ENCODE measurements around the gene SKAP1. TPM values are rescaled to one million over a fixed set of nuclear protein-coding genes. Genes with fewer than 3 reads are reported as not detected.

SKAP1 gene
- total RNA-seq, 2 experiments from 2014 or later = 71.7 to 77.6 TPM

DNA sequence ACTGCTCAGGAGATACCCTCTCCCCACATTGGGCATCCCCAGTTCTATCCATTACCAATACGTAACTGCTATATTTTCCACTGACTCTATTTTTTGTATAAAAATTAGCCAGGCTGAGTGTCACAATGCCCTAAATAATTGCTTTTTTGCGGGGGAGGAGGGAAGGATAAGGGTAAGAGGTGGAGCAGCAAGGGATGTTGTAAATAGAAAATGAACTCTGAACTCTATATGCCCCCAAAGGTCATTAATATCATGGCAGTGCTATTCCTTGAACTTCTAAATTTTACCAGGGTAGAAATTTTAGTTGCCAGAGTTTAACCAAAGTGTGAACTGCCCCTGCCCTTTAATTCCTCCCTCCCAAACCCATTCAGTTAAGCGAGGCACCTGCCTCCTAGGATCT lies 118.7 kb downstream of the SKAP1 start:
- DNase-seq = no peak
- no peaks in the 10 kb centered on the region for H3K27me3 Mint-ChIP-seq
- H3K36me3 Mint-ChIP-seq = no peaks in the 10 kb centered on the region
- CTCF ChIA-PET = no interaction called here
- H3K27ac Mint-ChIP-seq = no peak overlapping the region
- H3K9me3 Mint-ChIP-seq = no peaks in the 10 kb centered on the region
- intact Hi-C loops (cut with micrococcal nuclease) = no loop called here
- H3K4me3 Mint-ChIP-seq = no peak overlapping the region
- POLR2A ChIA-PET = no interaction called here
- peaks cover 19% of the 10 kb centered on the region for H3K4me1 Mint-ChIP-seq (ENCODE audit: low read depth)

DNA sequence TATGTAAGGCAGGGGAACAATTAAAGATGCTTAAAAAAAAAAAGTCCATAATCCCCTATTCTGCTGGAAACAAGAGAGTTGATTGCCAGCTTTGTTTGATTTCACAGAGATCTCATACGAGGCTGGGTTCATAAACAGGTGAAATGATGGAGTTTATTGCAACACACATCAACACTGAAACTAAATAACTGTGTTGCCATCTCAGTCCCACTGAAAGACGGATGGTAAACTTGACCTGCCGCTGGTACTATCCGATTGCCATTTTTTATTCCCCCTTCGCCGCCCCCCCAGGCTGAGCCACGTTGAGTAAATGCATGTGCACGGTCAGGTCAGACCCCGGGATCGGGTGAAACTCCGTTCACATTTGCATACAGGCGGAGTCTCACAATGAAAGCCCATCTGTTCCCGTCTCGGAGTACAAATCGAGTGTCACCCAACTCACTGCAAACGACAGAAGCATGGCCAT lies 119.2 kb downstream of the SKAP1 start:
- no peaks in the 10 kb centered on the region for H3K36me3 Mint-ChIP-seq
- POLR2A ChIA-PET = no interaction called here
- CTCF ChIA-PET = no interaction called here
- H3K4me1 Mint-ChIP-seq (ENCODE audit: low read depth) = peaks cover 15% of the 10 kb centered on the region
- no peak for DNase-seq
- no peaks in the 10 kb centered on the region for H3K27me3 Mint-ChIP-seq
- H3K27ac Mint-ChIP-seq = no peak overlapping the region
- intact Hi-C loops (cut with micrococcal nuclease) = no loop called here
- H3K9me3 Mint-ChIP-seq = no peaks in the 10 kb centered on the region
- no peak overlapping the region for H3K4me3 Mint-ChIP-seq

- H3K4me3 Mint-ChIP-seq = no peak overlapping the region
- H3K9me3 Mint-ChIP-seq = no peaks in the 10 kb centered on the region
- ChIA-PET CTCF (interaction anchor here (0.5 to 2.7 kb wide), 35 partner anchors 9 to 576 kb away, joined by 3 to 23 read pairs (median 4); partner anchors contain the start of gene HOXB5), POLR2A (no interaction called here)
- DNase-seq = no peak
- H3K36me3 Mint-ChIP-seq = no peaks in the 10 kb centered on the region
- no peaks in the 10 kb centered on the region for H3K27me3 Mint-ChIP-seq
- intact Hi-C loops (cut with micrococcal nuclease) = loop anchor here (1.0 kb wide), 1 partner anchor 285 kb away; the partner anchor contains the start of gene HOXB5
- no peak overlapping the region for H3K27ac Mint-ChIP-seq
- H3K4me1 Mint-ChIP-seq (ENCODE audit: low read depth) = peaks cover 15% of the 10 kb centered on the region
Observed at GRCh38 chr17:48308581-48308980, 121.4 kb downstream of the SKAP1 start.

DNA sequence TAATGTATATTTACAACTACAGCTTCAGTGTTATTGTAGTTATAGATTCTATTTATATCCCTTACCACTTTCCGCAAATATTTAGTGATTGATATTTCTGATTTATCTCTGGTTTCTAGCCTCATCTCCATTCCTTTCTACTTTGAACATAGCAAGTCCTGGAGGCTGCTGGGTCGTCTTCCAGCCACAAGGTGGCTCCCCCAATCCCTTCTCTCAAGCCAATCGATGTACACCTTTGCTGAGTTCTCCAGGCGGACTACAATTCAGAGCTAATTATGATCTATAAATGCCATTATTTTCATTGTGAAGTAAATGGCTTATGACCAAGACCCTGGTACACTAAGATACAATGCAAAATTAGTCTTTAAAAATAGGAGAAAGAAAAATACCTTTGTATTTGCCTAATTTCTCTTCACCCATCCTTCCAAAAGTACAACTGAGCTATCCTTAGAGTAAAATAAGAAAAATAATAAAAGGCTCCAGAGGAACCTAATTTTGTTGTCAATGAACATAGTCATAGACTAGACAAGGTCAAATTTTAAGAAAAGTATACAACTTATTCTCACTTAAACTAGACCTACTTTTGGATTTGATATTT lies 122.1 kb downstream of the SKAP1 start:
- ChIA-PET POLR2A (no interaction called here), CTCF (interaction anchor here (0.6 to 2.7 kb wide), 36 partner anchors 8 to 322 kb away, joined by 3 to 23 read pairs (median 4); partner anchors contain the start of gene HOXB5)
- peaks cover 11% of the 10 kb centered on the region for H3K4me1 Mint-ChIP-seq (ENCODE audit: low read depth)
- H3K27ac Mint-ChIP-seq = no peak overlapping the region
- intact Hi-C loops (cut with micrococcal nuclease) = loop anchor here (1.0 kb wide), 1 partner anchor 285 kb away; the partner anchor contains the start of gene HOXB5
- H3K4me3 Mint-ChIP-seq = no peak overlapping the region
- H3K27me3 Mint-ChIP-seq = no peaks in the 10 kb centered on the region
- H3K9me3 Mint-ChIP-seq = no peaks in the 10 kb centered on the region
- H3K36me3 Mint-ChIP-seq = no peaks in the 10 kb centered on the region
- peak; percentile 66 for DNase-seq

DNA sequence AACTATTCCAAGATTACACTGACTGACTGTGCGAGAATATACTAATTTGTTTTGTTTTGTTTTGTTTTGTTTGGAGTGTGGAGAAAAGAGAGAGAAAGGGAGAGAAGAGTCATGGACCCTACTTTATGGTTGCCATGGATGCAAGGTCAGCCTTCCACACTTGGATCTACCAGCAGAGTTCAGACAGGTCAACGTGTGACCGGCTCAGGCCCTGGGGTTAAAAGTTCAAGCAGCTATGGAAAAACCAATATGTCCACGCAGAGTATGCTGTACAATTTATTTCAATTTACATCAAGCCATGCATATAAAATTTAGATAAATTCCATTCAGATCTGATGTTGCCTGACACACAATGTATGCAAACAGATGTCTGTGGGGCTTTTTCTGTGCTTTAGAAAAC lies 122.8 kb downstream of the SKAP1 start:
- Mint-ChIP-seq H3K9me3 (no peaks in the 10 kb centered on the region), H3K27ac (no peak overlapping the region), H3K36me3 (no peaks in the 10 kb centered on the region), H3K27me3 (no peaks in the 10 kb centered on the region), H3K4me3 (no peak overlapping the region), H3K4me1 (ENCODE audit: low read depth) (peaks cover 11% of the 10 kb centered on the region)
- intact Hi-C loops (cut with micrococcal nuclease) = no loop called here
- DNase-seq = no peak
- ChIA-PET CTCF (interaction anchor here (0.6 to 2.7 kb wide), 18 partner anchors 12 to 294 kb away, joined by 3 to 23 read pairs (median 4); partner anchors contain the start of gene HOXB5), POLR2A (no interaction called here)

- Mint-ChIP-seq H3K36me3 (no peaks in the 10 kb centered on the region), H3K27ac (peak overlapping the region; percentile 3), H3K4me3 (no peak overlapping the region), H3K4me1 (ENCODE audit: low read depth) (peaks cover 47% of the 10 kb centered on the region), H3K9me3 (no peaks in the 10 kb centered on the region), H3K27me3 (no peaks in the 10 kb centered on the region)
- no peak for DNase-seq
- ChIA-PET POLR2A (no interaction called here), CTCF (interaction anchor here (0.6 kb wide), 1 partner anchor 140 kb away, joined by 3 read pairs; no protein-coding TSS in a partner anchor)
- intact Hi-C loops (cut with micrococcal nuclease) = no loop called here
Observed at GRCh38 chr17:48301002-48301401, 129.0 kb downstream of the SKAP1 start.

- Mint-ChIP-seq H3K27me3 (no peaks in the 10 kb centered on the region), H3K36me3 (no peaks in the 10 kb centered on the region), H3K4me1 (ENCODE audit: low read depth) (peaks cover 58% of the 10 kb centered on the region), H3K27ac (peak overlapping the region; percentile 62), H3K4me3 (no peak overlapping the region), H3K9me3 (no peaks in the 10 kb centered on the region)
- peak; percentile 39 for DNase-seq
- ChIA-PET POLR2A (interaction anchor here (0.9 kb wide), 1 partner anchor 34 kb away, joined by 5 read pairs; no protein-coding TSS in a partner anchor), CTCF (interaction anchor here (1.3 to 1.6 kb wide), 3 partner anchors 9 to 337 kb away, joined by 3 to 6 read pairs (median 6); no protein-coding TSS in a partner anchor)
- intact Hi-C loops (cut with micrococcal nuclease) = loop anchor here (5.0 kb wide), 1 partner anchor 37 kb away; no protein-coding TSS in a partner anchor
Observed at GRCh38 chr17:48299760-48300159, 130.3 kb downstream of the SKAP1 start.

GRCh38 chr17:48297825-48298224 lies 132.2 kb downstream of the SKAP1 start:
- no peak overlapping the region for H3K4me3 Mint-ChIP-seq
- H3K9me3 Mint-ChIP-seq = no peaks in the 10 kb centered on the region
- peaks cover 71% of the 10 kb centered on the region for H3K4me1 Mint-ChIP-seq (ENCODE audit: low read depth)
- intact Hi-C loops (cut with micrococcal nuclease) = loop anchor here (5.0 kb wide), 1 partner anchor 36 kb away; no protein-coding TSS in a partner anchor
- ChIA-PET CTCF (interaction anchor here (2.3 kb wide), 1 partner anchor 11 kb away, joined by 12 read pairs; no protein-coding TSS in a partner anchor), POLR2A (no interaction called here)
- H3K27me3 Mint-ChIP-seq = no peaks in the 10 kb centered on the region
- no peak for DNase-seq
- H3K27ac Mint-ChIP-seq = no peak overlapping the region
- H3K36me3 Mint-ChIP-seq = no peaks in the 10 kb centered on the region

GRCh38 chr17:48296453-48296852 lies 133.6 kb downstream of the SKAP1 start:
- no peaks in the 10 kb centered on the region for H3K9me3 Mint-ChIP-seq
- POLR2A ChIA-PET = no interaction called here
- CTCF ChIA-PET = interaction anchor here (0.7 to 1.6 kb wide), 4 partner anchors 102 to 383 kb away, joined by 3 to 5 read pairs (median 4); no protein-coding TSS in a partner anchor
- no peaks in the 10 kb centered on the region for H3K36me3 Mint-ChIP-seq
- no peak overlapping the region for H3K4me3 Mint-ChIP-seq
- H3K27ac Mint-ChIP-seq = no peak overlapping the region
- peaks cover 72% of the 10 kb centered on the region for H3K4me1 Mint-ChIP-seq (ENCODE audit: low read depth)
- intact Hi-C loops (cut with micrococcal nuclease) = loop anchor here (5.0 kb wide), 1 partner anchor 34 kb away; no protein-coding TSS in a partner anchor
- no peak for DNase-seq
- H3K27me3 Mint-ChIP-seq = no peaks in the 10 kb centered on the region

DNA sequence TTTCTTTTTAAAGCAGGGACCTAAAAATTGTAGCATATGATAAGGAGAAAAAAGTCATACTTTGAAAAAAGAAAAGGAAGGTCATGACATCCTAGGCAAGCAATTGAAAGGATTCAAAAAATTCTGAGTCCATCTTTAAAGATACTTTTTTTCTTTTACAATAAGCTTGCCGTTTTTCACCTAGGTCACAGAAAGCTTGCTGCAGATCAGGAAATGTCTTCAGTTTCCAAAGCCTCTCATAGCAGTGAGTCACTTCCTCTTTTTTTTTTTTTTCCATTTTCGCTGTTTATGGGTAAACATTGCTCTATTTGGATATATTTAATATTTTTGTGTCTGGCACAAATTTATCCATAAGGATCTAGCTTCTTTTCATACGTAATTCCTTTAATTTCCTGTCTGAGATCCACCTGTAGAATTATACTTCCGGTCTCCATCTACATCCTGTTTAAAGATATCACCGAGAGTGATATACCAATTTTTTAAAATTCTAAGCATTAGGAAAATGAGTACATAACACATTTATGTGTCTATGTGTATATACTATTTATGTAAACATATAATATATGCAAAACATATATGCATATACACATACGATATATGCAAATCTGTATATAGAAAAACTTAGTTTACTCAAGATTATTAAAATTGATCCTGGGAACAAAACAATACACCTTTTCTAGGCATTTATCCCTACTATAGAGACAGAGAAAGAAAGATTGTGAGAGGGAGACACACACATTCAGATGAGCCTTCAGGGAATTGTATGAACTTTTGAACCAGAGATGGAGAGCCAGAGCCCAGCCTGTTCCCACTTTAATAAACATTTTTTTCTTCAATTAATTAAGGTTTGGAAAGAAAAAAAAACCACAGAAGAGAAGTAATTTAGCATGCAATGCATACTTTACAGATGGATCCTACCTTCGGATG lies 134.4 kb downstream of the SKAP1 start:
- intact Hi-C loops (cut with micrococcal nuclease) = loop anchor here (2.0 to 5.0 kb wide), 2 partner anchors 33 to 37 kb away; no protein-coding TSS in a partner anchor
- ChIA-PET POLR2A (interaction anchor here (0.6 kb wide), 2 partner anchors 57 to 269 kb away, joined by 3 read pairs; no protein-coding TSS in a partner anchor), CTCF (interaction anchor here (0.6 to 1.6 kb wide), 8 partner anchors 27 to 384 kb away, joined by 3 to 5 read pairs (median 4); no protein-coding TSS in a partner anchor)
- Mint-ChIP-seq H3K9me3 (no peaks in the 10 kb centered on the region), H3K36me3 (peaks cover 2% of the 10 kb centered on the region), H3K4me1 (ENCODE audit: low read depth) (peaks cover 66% of the 10 kb centered on the region), H3K27ac (peak overlapping the region; percentile 92), H3K27me3 (no peaks in the 10 kb centered on the region), H3K4me3 (peak overlapping the region; percentile 59)
- no peak for DNase-seq

- Mint-ChIP-seq H3K36me3 (peaks cover 2% of the 10 kb centered on the region), H3K9me3 (no peaks in the 10 kb centered on the region), H3K27ac (peak overlapping the region; percentile 92), H3K4me1 (ENCODE audit: low read depth) (peaks cover 59% of the 10 kb centered on the region), H3K27me3 (no peaks in the 10 kb centered on the region), H3K4me3 (peak overlapping the region; percentile 59)
- POLR2A ChIA-PET = interaction anchor here (0.6 kb wide), 2 partner anchors 58 to 268 kb away, joined by 3 read pairs; no protein-coding TSS in a partner anchor
- DNase-seq = no peak
- intact Hi-C loops (cut with micrococcal nuclease) = loop anchor here (2.0 to 5.0 kb wide), 2 partner anchors 33 to 38 kb away; no protein-coding TSS in a partner anchor
- CTCF ChIA-PET = interaction anchor here (0.7 to 1.6 kb wide), 5 partner anchors 10 to 341 kb away, joined by 4 to 5 read pairs (median 4); no protein-coding TSS in a partner anchor
Observed at GRCh38 chr17:48294806-48295361, 135.1 kb downstream of the SKAP1 start.

Data from activated CD4-positive, alpha-beta memory T cell treated with anti-CD3 and anti-CD28 coated beads for 36 hours (primary cell).